Stimulated activated CD8-positive, alpha-beta memory T cell treated with anti-CD3 and anti-CD28 coated beads, Interleukin-7, amount 100 ng/mL, for 48 hours (primary cell): ENCODE measurements around the gene YOD1.

ENCODE experiments used
- DNase-seq, 2 donors: peaks; one replicate each; pipeline ENCODE4 v3.0.0-alpha.2; 2020; ENCODE audit warnings: low read depth in 1 of 2; ENCODE audit errors: extremely low read depth in 1 of 2

Gene YOD1

DNA sequence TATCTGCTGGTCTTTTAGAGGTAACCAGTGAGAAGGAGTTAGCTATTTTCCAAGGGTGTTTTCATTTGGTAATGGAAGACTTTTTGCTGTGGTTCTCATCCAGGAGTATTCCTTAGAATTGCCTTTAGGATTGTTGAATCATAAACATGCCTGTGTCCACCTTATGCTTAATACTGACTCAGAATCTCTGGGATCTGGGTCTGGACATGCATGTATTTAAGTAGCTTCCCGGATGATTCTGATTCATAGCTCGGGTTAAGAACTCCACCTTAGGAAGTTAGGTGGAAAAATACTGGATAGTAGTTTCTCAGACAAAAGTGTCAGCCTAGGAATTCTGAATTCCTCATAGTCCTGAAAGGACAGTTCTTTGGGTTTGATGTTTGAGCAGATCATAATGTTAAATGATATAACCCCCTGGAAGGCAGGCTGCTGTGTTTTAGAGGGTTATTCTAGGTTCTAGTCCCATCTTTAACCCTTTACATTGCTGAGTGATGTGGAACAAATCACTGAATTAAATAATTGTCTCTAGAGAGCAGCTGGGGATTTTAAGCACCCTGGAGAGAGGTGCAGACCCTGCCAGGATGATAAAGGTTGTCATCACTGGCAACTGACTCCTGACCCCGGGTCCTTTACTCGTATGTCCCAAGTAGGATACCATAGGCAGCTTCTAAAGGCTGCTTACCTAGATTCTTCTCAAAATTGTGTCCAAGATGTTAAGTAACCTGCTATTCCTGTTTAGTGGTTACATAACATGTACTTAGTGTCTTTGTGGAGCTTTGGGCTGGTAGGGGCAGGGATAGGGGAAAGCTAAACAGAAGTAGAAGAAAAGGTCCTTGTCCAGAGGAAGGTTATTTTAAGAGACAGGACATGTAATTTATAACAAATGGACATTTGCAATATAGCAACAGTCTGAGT is 23.2 kb upstream of the YOD1 start:
- no peak for DNase-seq

DNA sequence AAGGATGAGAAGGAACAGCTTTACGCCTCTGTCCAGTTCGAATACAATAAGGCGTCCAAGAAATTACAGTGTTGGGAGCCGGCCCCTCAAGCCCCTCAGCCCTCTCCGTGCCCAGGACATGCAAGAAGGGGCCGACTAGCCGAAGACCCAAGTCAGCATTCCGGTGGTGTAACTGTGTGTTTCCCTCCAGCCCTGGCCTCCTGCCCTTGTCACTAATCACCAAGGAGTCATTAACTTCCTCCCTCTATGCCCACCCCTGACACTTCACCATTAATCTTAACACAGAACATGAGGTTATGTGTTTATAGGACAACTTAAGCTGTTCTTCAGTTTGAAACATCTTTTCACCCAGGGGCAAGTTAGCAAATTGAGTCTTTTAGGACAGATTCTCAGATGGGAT is 21.2 kb upstream of the YOD1 start:
- DNase-seq = no peak

DNA sequence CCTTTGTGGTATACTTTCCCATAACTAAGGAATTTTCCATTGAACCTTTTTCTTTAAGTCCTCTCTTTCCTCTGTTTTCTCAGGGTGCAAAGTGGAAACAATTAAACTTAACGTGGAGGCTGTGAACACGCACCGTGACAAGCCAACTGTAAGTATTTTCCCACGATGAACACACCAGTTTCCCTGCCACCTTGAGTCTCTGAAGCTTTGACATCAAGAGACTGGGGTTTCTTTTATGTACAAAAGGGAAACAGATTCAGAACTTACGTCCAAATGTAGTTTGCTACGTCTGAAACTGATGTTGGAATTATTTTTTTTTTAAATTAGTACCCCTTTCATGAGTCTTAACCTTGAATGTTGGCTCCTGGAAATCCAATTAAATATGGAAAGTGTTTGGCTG is 20.4 kb upstream of the YOD1 start:
- no peak for DNase-seq

DNA sequence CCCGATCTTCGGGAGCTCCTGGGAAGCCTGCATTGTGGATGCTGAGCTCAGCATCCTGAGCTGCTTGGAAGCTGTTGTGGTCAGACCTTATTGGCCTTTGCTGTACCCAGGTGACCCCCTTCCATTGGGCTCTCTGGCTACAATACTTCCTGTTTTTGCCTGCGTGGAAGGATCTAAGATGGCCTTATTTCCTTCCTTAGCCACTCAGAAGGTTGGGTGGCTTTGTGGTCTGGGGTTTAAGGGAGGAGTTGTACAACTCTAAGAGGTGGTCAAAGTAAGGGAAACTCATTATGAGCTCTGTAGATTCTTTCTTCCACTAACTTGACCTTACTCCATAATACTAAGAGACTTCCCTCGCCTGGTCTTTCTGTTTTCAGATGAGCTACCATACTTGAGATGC is 19.8 kb upstream of the YOD1 start:
- DNase-seq = no peak

DNA sequence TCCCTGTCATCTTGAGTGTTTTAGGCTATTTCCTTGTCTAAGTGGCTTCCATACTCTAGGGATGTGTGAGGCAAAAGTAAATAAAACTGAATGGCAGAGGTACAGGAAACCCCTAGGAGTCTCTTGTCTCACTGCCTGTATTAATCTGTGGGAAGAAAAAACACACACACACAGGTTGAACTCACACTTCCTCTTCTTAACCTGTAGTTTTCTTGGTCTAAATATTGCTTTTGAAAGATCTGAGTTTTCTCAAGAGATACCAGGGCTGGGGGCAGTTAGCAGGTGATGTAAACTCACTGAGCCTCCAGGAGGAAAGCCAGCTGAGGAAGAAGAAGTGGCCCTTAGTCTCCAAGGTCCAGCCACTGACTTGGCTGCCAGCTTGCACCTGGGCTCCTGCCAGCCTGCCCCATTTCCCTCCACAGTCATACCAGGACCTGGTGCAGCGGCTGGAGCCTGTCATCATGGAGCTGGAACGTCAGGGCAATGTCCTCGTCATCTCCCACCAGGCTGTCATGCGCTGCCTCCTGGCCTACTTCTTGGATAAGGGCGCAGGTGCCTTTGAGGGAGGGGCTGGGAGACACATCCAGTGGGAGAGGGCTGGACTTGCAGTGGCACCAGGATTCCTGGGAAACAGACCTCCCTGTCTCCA is 19.0 kb upstream of the YOD1 start:
- no peak for DNase-seq

DNA sequence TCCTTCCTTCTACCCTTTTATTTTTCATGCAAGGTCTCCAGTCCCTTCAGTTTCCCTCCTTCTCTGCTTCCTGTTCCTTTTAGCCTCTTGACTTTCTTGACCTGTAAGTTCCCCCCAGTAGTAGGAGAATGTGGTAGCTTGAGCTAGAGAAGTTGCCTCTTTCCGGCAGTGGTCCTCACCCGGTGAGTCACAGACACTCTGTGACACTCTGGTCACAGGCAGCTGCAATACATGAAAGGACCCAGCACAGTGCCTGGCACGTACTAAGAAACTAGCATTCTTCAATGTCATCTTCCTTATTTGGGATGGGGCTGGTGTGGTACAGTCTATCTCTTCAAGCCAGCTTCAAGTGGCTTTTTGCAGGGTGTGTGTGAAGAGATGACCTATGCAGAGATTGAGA is 18.1 kb upstream of the YOD1 start:
- DNase-seq = no peak

DNA sequence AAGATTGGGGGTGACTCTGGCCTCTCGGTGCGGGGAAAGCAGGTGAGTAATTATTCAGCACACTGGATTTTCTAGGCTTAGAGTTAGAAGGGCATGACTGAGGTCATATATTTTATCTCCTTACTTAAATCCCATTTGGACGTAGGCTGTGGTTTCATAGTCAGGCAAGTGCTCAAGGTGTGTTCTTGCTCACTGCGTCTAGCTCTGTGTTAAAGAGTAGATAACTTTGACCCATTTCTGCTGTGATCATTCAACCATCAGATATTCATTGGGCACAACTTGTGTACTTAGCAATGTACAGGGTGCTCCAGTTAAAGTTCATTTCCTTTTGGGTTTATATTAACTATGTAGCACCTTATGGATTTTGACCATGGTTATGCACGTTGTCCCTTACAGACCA is 16.7 kb upstream of the YOD1 start:
- no peak for DNase-seq

DNA sequence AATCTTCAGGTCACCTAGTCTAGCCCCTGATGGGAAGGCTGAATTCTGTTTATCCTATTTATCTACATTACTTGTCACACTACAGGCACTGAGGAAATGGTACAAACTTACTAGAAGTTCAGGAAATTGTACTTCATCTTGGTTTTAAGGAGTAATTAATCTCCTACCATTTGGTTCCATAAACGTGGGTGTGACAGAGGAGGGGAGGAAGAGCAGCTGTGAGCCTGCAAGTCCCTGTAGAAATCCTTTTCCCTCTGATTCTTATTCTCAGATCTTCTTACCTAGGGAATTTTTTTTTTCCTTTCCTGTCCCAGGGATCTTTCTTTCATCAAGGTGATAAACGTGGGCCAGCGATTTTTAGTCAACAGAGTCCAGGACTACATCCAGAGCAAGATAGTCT is 16.2 kb upstream of the YOD1 start:
- no peak for DNase-seq

DNA sequence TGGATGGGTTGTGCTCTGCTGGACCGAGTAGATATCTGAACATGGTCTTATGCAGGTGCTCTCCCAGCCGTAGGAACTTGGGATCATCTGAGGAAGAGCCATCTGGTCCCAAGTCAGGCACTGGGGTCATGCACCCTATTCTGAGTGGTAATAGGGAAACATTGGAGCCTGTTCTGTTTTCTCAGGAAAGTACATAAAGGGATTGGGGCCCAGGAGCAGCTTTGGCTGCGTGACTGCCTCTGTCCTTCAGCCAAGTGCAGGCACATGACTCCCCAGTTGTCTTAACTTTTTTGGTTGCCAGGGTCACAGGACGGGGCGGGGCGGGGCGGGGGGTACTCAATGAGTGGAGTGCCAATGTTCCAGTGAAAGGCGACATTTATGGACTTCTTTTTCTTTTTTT is 13.6 kb upstream of the YOD1 start:
- DNase-seq = no peak

DNA sequence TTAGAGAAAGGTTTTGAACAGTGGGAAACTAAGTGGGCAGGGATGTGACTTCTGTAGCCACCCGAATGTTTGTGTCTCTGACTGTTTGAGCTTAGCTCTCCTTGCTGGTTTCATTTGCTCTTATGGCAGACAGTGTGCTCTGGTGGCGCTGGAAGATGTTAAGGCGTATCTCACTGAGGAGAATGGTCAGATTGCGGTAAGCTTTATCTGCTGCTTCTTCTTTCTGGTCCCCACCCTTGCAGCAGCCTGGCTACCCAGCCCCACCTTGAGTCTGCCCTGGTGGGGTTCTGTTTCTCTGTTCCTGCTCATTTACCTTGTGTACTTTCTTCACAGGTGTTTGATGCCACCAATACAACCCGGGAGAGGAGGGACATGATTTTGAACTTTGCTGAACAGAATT is 12.0 kb upstream of the YOD1 start:
- DNase-seq = no peak

DNA sequence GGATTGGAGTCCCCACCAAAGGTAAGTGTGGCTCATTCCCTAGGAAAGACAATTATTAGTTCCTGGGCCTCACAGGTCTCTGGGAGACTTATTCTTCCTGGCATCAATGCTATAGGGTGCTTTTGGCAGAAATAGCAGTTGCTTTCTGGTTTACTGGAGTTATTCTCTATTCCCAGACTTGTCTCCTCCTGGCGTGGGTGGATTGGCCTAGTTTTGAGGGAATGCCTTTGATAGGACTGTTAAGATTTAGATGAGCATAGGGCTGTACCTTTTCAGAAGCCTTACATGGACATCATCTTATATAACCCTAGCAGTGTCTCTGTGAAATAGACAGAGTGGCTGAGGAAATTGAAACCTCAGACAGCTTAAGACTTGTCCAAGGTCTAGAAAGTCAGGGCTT is 11.1 kb upstream of the YOD1 start:
- DNase-seq = no peak

DNA sequence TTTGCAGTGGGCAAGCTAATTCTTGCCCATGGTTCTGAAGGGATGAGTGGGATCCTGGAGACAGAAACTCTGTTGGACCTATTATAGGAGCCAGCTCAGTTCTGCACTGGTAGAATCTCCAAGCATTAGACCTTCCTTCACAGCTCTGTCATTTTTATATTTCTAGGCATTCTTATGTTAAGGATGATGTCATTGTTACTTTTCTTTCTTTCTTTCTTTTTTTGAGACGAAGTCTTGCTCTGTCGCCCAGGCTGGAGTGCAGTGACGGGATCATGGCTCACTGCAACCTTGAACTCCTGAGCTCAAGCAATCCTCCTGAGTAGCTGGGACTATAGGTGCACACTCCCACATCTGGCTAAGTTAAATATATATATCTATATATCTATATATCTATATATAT is 9.6 kb upstream of the YOD1 start:
- DNase-seq = no peak

DNA sequence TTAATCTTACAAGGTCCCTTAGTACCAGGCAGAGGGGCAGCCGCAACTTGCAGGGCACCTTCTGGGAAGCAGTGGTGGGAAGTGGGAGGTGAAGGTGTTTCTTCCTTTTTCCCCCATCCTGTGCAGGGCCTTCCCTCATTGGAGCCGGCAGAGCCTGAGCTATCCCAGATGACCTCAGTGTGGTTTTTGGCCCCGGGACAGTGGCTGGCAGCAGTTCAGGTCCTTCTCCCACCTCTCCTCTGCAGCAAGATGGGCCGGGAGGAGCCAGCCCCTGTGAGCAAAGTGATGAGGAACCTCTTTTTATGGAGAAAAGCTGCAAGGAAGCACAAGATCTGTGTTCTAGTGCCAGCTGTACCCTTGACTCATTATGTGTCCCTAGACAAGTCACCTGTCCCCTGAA is 8.9 kb upstream of the YOD1 start:
- DNase-seq = no peak

DNA sequence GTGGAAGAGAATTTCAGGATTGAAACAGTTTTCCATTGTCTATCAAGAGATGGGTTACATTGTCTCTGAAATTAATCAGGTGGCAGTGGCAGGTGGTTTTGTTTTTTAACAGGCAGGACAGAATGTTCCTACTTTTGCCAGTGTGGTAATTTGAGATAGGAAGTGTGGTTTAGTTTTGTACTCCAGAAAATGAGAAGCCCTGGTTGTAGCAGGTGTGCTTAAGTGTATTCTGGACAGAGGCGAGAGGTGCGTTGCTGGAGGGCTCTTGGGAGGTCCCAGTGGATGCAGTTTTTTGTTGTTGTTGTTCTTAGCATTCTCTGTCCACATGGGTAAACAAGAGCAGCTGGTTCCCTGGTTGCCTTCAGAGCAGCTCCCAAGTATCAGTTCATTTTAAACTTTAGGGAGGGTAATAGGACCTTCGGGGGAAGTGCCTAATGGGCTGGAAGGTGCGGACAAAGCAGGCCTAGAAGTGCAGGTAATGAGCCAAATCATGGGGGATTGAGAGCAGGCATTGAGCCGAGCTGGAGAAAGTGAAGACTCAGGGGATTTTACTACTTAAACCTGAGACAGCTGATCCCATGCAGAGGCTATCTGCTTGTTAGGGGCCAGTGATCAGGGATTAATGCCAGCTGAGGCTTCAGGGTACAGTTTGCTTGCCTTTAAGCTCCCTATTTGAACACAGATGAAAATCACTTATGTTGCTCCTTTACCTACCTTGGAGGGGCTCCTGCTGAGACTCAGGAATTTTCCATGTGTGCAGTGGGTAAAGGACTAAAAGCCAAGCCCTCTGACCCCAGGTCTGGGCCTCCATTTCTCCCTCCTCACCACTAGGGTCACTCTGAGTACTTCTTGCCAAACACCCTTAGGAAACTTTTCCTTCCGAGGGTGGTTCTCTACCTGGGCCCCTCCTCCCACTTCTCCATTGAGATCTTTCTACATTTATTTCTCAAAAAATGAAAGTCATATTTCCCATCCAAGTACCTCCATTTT is 8.2 kb upstream of the YOD1 start:
- DNase-seq = no peak

DNA sequence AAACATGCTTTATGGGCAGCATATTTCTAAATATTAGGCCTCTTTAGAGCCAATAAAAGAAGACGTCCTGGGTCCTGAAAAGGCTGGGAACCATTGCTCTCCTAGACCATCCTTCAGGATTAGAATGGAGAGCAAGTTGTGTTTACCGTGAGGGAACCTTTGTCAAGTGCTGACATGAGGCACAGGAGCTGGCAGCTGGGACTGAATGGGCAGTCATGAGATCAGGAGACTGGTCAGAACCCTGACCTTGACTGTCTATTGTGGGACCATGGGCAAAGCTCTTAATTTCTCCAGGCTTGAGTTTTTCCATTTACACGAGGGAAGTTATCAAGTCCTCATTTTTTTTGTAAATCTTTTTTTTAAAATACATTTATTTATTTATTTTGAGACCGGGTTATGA is 7.2 kb upstream of the YOD1 start:
- DNase-seq = no peak

DNA sequence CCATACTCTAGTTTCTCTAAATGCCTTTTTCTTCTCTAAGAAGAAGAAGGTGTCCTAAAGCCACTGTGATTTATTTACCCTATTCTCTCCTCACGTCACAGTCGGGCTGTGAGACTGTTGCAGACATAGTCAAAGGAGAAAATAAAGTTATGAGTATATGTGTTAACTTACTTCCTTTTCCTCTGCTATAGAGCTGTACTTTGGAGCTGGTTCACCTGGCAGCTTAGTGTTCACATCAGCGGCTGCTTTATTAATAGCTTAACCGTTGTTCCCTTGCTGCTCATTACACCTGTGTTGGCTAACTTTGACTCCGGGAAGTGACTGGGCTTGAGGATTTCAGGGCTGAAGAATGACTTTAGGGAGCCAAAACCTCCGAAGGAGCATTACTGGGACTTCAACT is 5.7 kb upstream of the YOD1 start:
- DNase-seq = no peak

DNA sequence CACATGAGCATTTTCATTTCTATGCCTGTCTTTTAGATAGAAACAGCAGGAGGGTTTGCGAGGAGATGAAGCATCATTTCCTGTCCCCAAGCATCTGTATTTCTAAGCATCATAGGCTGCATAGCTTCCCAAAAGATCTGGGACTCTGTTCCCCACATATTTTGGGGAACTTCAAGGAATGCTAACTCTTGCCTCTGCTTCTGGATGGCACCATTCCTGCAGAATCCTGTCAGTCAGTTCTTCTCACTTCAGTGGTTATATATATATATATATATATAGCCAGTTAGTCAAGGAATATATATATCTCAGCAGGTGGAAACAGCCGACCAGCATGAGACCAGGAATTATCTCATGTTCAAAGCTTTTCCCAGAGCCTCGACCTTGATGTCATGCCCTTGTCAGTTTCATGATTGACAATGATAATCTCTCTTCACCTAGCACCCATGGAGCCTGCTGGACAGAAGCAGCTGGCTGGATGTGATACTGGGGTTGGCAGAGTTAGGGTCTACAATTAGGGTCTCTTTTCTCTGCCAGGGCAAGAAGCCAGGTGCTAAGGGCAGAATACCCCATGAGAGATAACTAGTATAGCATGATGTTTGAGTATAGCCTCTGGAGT is 4.5 kb upstream of the YOD1 start:
- DNase-seq = no peak

DNA sequence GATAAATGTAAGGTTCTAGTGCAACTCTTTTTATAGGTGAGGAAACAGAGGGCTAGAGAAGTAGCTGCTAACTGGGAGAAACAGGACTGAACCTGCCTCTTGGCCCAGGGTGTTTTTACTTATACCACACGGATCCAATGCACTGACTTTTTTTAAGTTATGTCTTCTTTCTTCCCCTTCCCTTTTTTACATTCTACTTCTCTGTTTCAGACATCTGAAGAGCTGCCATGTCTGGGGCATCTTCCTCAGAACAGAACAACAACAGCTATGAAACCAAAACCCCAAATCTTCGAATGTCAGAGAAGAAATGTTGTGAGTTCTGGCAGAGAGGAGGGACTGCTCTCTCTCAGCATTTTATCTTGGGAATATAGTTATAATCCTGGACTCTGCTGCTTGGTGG is 3.5 kb upstream of the YOD1 start:
- DNase-seq = no peak

DNA sequence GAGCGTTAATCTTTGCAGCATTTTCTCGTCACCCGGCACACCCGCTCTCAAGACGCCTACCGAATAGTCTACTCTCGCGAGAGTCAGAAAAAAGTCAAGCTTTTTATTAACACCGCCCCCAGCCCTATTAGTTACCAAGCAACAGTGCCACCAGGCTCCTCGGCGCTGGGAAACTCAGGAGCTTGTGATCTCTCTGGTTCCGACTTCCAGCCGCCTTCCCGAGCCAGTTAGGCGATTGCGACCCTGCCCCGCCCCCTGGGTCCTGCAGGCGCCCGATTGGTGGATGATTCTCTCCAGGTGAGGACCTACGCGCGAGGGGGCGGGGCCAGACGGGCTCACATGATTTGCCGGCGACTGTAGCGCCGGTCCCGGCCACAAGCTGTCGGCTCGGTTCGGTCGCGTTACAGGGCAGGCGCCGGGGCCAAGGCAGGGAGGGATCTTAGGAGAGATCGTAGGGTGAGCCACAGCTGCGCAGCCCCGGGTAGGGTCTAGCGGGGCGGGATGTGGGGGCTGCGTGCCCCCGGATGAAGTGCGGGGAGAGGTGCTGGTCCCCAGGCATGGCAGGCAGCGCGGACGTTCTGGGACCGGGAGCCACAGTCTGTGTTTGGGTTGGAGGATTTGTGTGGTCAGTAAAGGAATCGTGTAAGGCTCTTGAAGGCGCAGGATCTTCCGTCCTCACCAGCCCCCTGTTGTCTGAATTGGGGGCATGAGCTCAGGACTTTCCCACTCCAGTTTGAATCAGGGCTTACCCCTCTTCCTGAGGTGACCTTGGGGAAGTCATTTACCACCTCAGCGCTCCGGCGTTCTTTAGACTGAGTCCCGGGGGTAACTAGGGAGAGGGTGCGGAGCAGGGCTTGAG is 2.1 kb upstream of the YOD1 start, which contains the start of gene PFKFB2:
TSS of gene PFKFB2 (plus strand) at position 365 of the 859 bp plus-strand sequence. CDS start 1,443 bp downstream, outside the sequence.
- DNase-seq = peak; percentile 80 to 91
